ENCODE data around the gene ANXA2.
"Not testable (repeated sequence)": the region's sequence is repeated elsewhere in the genome, so short reads cannot be mapped to it uniquely, and the experiment has no call there.

The ANXA2 gene

GRCh38 chr15:60411774-60412425 is 14.1 kb upstream of the ANXA2 start:
- H3K4me1 ChIP-seq (ENCODE audit: control insufficient read depth, insufficient read depth, low read length): peaks cover 10% of the 10 kb centered on the region
- H3K27me3 ChIP-seq (ENCODE audit: control insufficient read depth, insufficient read depth, low read length, poor library complexity, severe bottlenecking): no peaks in the 10 kb centered on the region
- no peak overlapping the region for H3K4me3 ChIP-seq (ENCODE audit: insufficient read depth, low read depth, low read length)
- H3K9me3 ChIP-seq (ENCODE audit: control insufficient read depth, low read length): no peaks in the 10 kb centered on the region
- H3K36me3 ChIP-seq (ENCODE audit: control insufficient read depth, insufficient read depth, low read length): no peaks in the 10 kb centered on the region
- H3K27ac ChIP-seq (ENCODE audit: insufficient read depth, low read depth, low read length, poor library complexity, severe bottlenecking): no peak overlapping the region
- WGBS, 2 experiments: 94 to 95% methylated on average over 9 of the region's 9 CpGs

GRCh38 chr15:60410350-60410749 is 12.6 kb upstream of the ANXA2 start:
- not testable (repeated sequence) for H3K27ac ChIP-seq (ENCODE audit: insufficient read depth, low read depth, low read length, poor library complexity, severe bottlenecking); H3K36me3 ChIP-seq (ENCODE audit: control insufficient read depth, insufficient read depth, low read length); H3K9me3 ChIP-seq (ENCODE audit: control insufficient read depth, low read length); H3K27me3 ChIP-seq (ENCODE audit: control insufficient read depth, insufficient read depth, low read length, poor library complexity, severe bottlenecking); H3K4me3 ChIP-seq (ENCODE audit: insufficient read depth, low read depth, low read length)
- peaks cover 15% of the 10 kb centered on the region for H3K4me1 ChIP-seq (ENCODE audit: control insufficient read depth, insufficient read depth, low read length)
- 87 to 96% methylated on average over 8 to 9 of the region's 9 CpGs for WGBS, 2 experiments

- no peak overlapping the region for H3K27ac ChIP-seq (ENCODE audit: insufficient read depth, low read depth, low read length, poor library complexity, severe bottlenecking)
Measured at GRCh38 chr15:60408463-60408981, 10.7 kb upstream of the ANXA2 start.

GRCh38 chr15:60407415-60407805 is 9.6 kb upstream of the ANXA2 start:
- Histone ChIP-seq H3K4me1 (ENCODE audit: control insufficient read depth, insufficient read depth, low read length) (peaks cover 8% of the 10 kb centered on the region), H3K9me3 (ENCODE audit: control insufficient read depth, low read length) (no peaks in the 10 kb centered on the region), H3K27me3 (ENCODE audit: control insufficient read depth, insufficient read depth, low read length, poor library complexity, severe bottlenecking) (no peaks in the 10 kb centered on the region), H3K4me3 (ENCODE audit: insufficient read depth, low read depth, low read length) (no peak overlapping the region), H3K27ac (ENCODE audit: insufficient read depth, low read depth, low read length, poor library complexity, severe bottlenecking) (no peak overlapping the region), H3K36me3 (ENCODE audit: control insufficient read depth, insufficient read depth, low read length) (no peaks in the 10 kb centered on the region)

More at GRCh38 chr15:60408463-60408981, 10.7 kb upstream of the ANXA2 start:
- Histone ChIP-seq H3K4me1 (ENCODE audit: control insufficient read depth, insufficient read depth, low read length) (peaks cover 14% of the 10 kb centered on the region), H3K36me3 (ENCODE audit: control insufficient read depth, insufficient read depth, low read length) (no peaks in the 10 kb centered on the region), H3K4me3 (ENCODE audit: insufficient read depth, low read depth, low read length) (no peak overlapping the region), H3K27me3 (ENCODE audit: control insufficient read depth, insufficient read depth, low read length, poor library complexity, severe bottlenecking) (no peaks in the 10 kb centered on the region), H3K9me3 (ENCODE audit: control insufficient read depth, low read length) (no peaks in the 10 kb centered on the region)

GRCh38 chr15:60406513-60407414 is 9.0 kb upstream of the ANXA2 start:
- H3K4me1 ChIP-seq (ENCODE audit: control insufficient read depth, insufficient read depth, low read length): peaks cover 8% of the 10 kb centered on the region
- no peak overlapping the region for H3K27ac ChIP-seq (ENCODE audit: insufficient read depth, low read depth, low read length, poor library complexity, severe bottlenecking)
- H3K4me3 ChIP-seq (ENCODE audit: insufficient read depth, low read depth, low read length): no peak overlapping the region
- 74 to 83% methylated on average over 1 to 2 of the region's 2 CpGs for WGBS, 2 experiments
- H3K9me3 ChIP-seq (ENCODE audit: control insufficient read depth, low read length): no peaks in the 10 kb centered on the region
- no peaks in the 10 kb centered on the region for H3K36me3 ChIP-seq (ENCODE audit: control insufficient read depth, insufficient read depth, low read length)
- H3K27me3 ChIP-seq (ENCODE audit: control insufficient read depth, insufficient read depth, low read length, poor library complexity, severe bottlenecking): no peaks in the 10 kb centered on the region

GRCh38 chr15:60405399-60405798 is 7.6 kb upstream of the ANXA2 start:
- Histone ChIP-seq H3K9me3 (ENCODE audit: control insufficient read depth, low read length) (no peaks in the 10 kb centered on the region), H3K27me3 (ENCODE audit: control insufficient read depth, insufficient read depth, low read length, poor library complexity, severe bottlenecking) (no peaks in the 10 kb centered on the region), H3K4me3 (ENCODE audit: insufficient read depth, low read depth, low read length) (no peak overlapping the region), H3K4me1 (ENCODE audit: control insufficient read depth, insufficient read depth, low read length) (peaks cover 8% of the 10 kb centered on the region), H3K27ac (ENCODE audit: insufficient read depth, low read depth, low read length, poor library complexity, severe bottlenecking) (no peak overlapping the region), H3K36me3 (ENCODE audit: control insufficient read depth, insufficient read depth, low read length) (no peaks in the 10 kb centered on the region)
- 48 to 95% methylated on average over 1 to 2 of the region's 2 CpGs for WGBS, 2 experiments

GRCh38 chr15:60404351-60404750 is 6.6 kb upstream of the ANXA2 start:
- not testable (repeated sequence) for H3K27ac ChIP-seq (ENCODE audit: insufficient read depth, low read depth, low read length, poor library complexity, severe bottlenecking); H3K4me3 ChIP-seq (ENCODE audit: insufficient read depth, low read depth, low read length); H3K9me3 ChIP-seq (ENCODE audit: control insufficient read depth, low read length); H3K27me3 ChIP-seq (ENCODE audit: control insufficient read depth, insufficient read depth, low read length, poor library complexity, severe bottlenecking); H3K36me3 ChIP-seq (ENCODE audit: control insufficient read depth, insufficient read depth, low read length)
- peaks cover 12% of the 10 kb centered on the region for H3K4me1 ChIP-seq (ENCODE audit: control insufficient read depth, insufficient read depth, low read length)
- WGBS, 2 experiments: 93 to 94% methylated on average over 12 of the region's 12 CpGs

GRCh38 chr15:60400944-60401343 is 3.2 kb upstream of the ANXA2 start:
- peaks cover 37% of the 10 kb centered on the region for H3K27me3 ChIP-seq (ENCODE audit: control insufficient read depth, insufficient read depth, low read length, poor library complexity, severe bottlenecking)
- H3K27ac ChIP-seq (ENCODE audit: insufficient read depth, low read depth, low read length, poor library complexity, severe bottlenecking): no peak overlapping the region
- 11 to 13% methylated on average over 3 of the region's 3 CpGs for WGBS, 2 experiments
- H3K9me3 ChIP-seq (ENCODE audit: control insufficient read depth, low read length): no peaks in the 10 kb centered on the region
- no peak overlapping the region for H3K4me3 ChIP-seq (ENCODE audit: insufficient read depth, low read depth, low read length)
- H3K36me3 ChIP-seq (ENCODE audit: control insufficient read depth, insufficient read depth, low read length): no peaks in the 10 kb centered on the region
- peaks cover 19% of the 10 kb centered on the region for H3K4me1 ChIP-seq (ENCODE audit: control insufficient read depth, insufficient read depth, low read length)

GRCh38 chr15:60399931-60400330 is 2.1 kb upstream of the ANXA2 start:
- Histone ChIP-seq H3K4me1 (ENCODE audit: control insufficient read depth, insufficient read depth, low read length) (peaks cover 28% of the 10 kb centered on the region), H3K27me3 (ENCODE audit: control insufficient read depth, insufficient read depth, low read length, poor library complexity, severe bottlenecking) (peaks cover 37% of the 10 kb centered on the region), H3K27ac (ENCODE audit: insufficient read depth, low read depth, low read length, poor library complexity, severe bottlenecking) (no peak overlapping the region), H3K9me3 (ENCODE audit: control insufficient read depth, low read length) (no peaks in the 10 kb centered on the region), H3K36me3 (ENCODE audit: control insufficient read depth, insufficient read depth, low read length) (no peaks in the 10 kb centered on the region), H3K4me3 (ENCODE audit: insufficient read depth, low read depth, low read length) (no peak overlapping the region)
- WGBS, 2 experiments: 85 to 100% methylated on average over 1 of the region's 1 CpG

- Histone ChIP-seq H3K9me3 (ENCODE audit: control insufficient read depth, low read length) (no peaks in the 10 kb centered on the region), H3K4me3 (ENCODE audit: insufficient read depth, low read depth, low read length) (no peak overlapping the region), H3K4me1 (ENCODE audit: control insufficient read depth, insufficient read depth, low read length) (peaks cover 33% of the 10 kb centered on the region), H3K27ac (ENCODE audit: insufficient read depth, low read depth, low read length, poor library complexity, severe bottlenecking) (no peak overlapping the region), H3K36me3 (ENCODE audit: control insufficient read depth, insufficient read depth, low read length) (no peaks in the 10 kb centered on the region), H3K27me3 (ENCODE audit: control insufficient read depth, insufficient read depth, low read length, poor library complexity, severe bottlenecking) (peaks cover 37% of the 10 kb centered on the region)
- WGBS, 2 experiments: 49% methylated on average over 21 of the region's 21 CpGs
Measured at GRCh38 chr15:60399246-60399915, 1.6 kb upstream of the ANXA2 start.
